NCI-H1694 treated with DMSO at 0.1 percent for 48 hours (cell line): Measurements from ENCODE around the gene POPDC3.
A peak's percentile ranks its signal among the peaks of the same experiment; 100 is the strongest.

Experiments
- DNase-seq: peaks from one replicate; lab custom pipeline; 2025; lab: John Stamatoyannopoulos, UW

Gene POPDC3

GRCh38 chr6:105151644-105152043, 28.2 kb downstream of the POPDC3 start:
- no peak for DNase-seq

GRCh38 chr6:105138141-105138540, 41.7 kb downstream of the POPDC3 start:
- no peak for DNase-seq

GRCh38 chr6:105137388-105137787, 42.4 kb downstream of the POPDC3 start:
- no peak for DNase-seq

GRCh38 chr6:105136431-105137350, 43.1 kb downstream of the POPDC3 start:
- peak; percentile 13 for DNase-seq

GRCh38 chr6:105135907-105136430, 43.8 kb downstream of the POPDC3 start:
- no peak for DNase-seq

- peak; percentile 17 for DNase-seq
Observed at GRCh38 chr6:105135056-105135455, 44.8 kb downstream of the POPDC3 start.

- no peak for DNase-seq
Observed at GRCh38 chr6:105122717-105123116, 57.1 kb downstream of the POPDC3 start.

GRCh38 chr6:105121981-105122380, 57.8 kb downstream of the POPDC3 start:
- no peak for DNase-seq

GRCh38 chr6:105120570-105120969, 59.2 kb downstream of the POPDC3 start:
- DNase-seq, result no peak

GRCh38 chr6:105116150-105116549, 63.7 kb downstream of the POPDC3 start:
- DNase-seq, result no peak

GRCh38 chr6:105113422-105113821, 66.4 kb downstream of the POPDC3 start:
- no peak for DNase-seq

- no peak for DNase-seq
Observed at GRCh38 chr6:105112577-105112976, 67.2 kb downstream of the POPDC3 start.

- no peak for DNase-seq
Observed at GRCh38 chr6:105111871-105112270, 67.9 kb downstream of the POPDC3 start.

- no peak for DNase-seq
Observed at GRCh38 chr6:105111105-105111504, 68.7 kb downstream of the POPDC3 start.

GRCh38 chr6:105109955-105110895, 69.6 kb downstream of the POPDC3 start:
- no peak for DNase-seq

GRCh38 chr6:105108631-105109262, 71.1 kb downstream of the POPDC3 start:
- no peak for DNase-seq
